ENCODE data around the gene LYRM2.

DNA sequence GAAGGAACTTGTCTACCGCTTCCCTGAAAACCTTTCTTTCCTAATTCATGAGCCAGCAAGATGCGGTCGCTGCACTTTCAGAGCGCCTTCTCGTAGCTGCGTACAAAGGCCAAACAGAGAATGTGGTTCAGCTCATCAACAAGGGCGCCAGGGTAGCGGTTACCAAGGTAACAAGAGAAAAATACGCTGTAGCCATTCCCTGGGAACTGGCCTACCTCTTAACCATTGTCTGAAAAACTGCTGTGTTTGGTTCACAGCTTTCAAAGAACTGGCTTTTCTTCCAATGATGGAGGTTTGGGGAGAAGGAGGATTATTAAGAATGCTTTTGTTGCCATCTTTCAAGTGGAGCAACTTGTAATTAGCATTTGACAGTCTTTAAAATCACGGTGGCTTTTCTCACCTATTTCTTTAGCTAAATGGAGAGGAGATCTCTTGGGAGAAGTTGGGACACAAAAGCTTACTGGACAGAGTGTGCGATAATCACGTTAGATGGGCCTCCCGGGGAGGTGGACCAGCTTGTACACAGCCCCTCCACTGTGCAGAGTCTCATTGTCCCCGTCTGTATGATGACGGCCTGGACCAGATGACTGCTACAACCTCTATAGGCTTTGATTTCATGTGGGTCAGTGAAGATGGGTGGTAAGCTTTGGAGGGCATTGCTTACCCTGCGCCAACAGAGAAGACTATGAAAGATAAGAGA lies 71.5 kb downstream of the LYRM2 start:
- TF ChIP-seq POLR2AphosphoS5 (IDR thresholded peaks at IDR 0.05; ENCODE audit: borderline replicate concordance, low read depth, low read length) (no peak), EZH2 (IDR thresholded peaks at IDR 0.05) (no peak), FOXP2 (optimal IDR thresholded peaks at IDR 0.05; ENCODE audit: control extremely low read depth, extremely low read length, insufficient read depth) (no peak)

Measured in SK-N-MC (cell line).